ENCODE measurements around the gene STXBP6.
"Not testable (repeated sequence)": the region's sequence is repeated elsewhere in the genome, so short reads cannot be mapped to it uniquely, and the experiment has no call there.

Gene STXBP6

GRCh38 chr14:24982472-24983155 is 67.3 kb downstream of the STXBP6 start:
- no peak for DNase-seq

- no peak for DNase-seq
Observed at GRCh38 chr14:24979725-24980239, 70.2 kb downstream of the STXBP6 start.

DNA sequence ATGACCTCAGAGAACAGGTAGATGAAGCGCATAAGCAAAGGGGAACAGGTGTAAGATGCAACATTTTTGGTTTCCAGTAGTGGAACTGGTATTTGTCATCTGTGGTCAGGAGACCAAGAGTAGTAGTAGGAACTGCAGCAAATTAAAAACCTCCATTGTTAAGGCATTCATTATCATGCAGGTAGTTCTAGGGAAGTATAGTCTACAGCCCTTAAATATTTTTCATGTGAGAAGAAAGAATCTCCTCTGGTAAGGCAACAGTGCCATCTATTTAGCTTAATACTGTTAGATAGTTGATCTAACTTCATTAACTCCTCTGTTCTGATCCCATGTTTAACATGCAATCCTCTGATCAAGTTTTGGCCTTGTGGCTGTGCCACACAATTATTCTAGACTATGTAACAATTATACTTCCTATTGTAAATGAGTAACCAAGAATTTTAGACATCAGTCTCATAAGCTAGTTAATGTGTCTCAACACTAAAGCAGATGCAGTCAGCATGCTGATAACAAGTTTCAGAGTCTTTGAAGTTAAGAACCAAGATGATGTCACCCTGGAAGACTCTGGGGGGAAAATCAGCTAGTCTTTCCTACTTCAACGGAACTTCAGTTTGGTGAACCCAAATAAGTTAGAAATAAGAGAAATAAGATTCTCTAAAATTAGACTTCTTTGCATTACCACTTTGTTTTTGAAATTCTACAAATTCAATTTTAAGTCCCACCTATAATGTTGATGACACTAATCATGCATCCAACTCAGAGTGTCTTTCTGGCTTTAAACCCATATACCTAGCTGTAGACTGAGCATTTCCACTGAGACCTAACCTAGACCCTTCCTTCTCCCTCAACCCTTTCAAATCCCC is 70.9 kb downstream of the STXBP6 start:
- DNase-seq, result no peak

DNA sequence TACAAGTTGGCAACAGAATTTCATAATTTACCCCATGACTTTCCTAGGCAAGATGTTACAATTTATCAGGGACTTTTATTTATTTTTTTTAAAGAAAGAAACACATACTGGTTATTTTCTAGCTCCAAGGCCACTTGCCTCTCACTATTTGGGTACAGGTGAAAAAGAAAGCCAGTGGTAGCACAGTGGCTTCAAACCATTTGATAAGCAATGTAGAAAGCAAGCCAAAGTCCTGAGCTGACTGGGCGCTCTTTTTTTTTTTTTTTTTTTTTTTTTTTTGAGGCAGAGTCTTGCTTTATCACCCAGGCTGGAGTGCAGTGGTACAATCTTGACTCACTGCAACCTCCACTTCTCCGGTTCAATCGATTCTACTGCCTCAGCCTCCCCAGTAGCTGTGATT is 73.3 kb downstream of the STXBP6 start:
- DNase-seq, result no peak

GRCh38 chr14:24975393-24975792 is 74.6 kb downstream of the STXBP6 start:
- DNase-seq, result no peak

- no peak for DNase-seq
Observed at GRCh38 chr14:24974591-24975374, 75.2 kb downstream of the STXBP6 start.

DNA sequence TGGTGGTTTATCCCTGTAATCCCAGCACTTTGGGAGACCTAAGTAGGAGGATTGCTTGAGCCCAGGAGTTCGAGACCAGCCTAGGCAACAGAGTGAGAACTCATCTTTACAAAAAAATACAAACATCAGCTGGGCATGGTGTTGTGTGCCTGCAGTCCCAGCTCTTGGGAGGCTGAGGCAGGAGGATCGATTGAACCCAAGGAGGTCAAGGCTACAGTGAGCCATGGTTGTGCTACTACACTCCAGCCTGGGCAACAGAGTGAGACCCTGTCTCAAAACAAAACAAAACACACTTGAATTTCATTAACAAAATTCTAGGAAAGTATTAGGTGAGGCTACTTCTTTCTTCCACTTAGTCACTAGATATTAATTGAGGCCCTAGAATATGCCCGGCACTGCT is 77.1 kb downstream of the STXBP6 start:
- no peak for DNase-seq

DNA sequence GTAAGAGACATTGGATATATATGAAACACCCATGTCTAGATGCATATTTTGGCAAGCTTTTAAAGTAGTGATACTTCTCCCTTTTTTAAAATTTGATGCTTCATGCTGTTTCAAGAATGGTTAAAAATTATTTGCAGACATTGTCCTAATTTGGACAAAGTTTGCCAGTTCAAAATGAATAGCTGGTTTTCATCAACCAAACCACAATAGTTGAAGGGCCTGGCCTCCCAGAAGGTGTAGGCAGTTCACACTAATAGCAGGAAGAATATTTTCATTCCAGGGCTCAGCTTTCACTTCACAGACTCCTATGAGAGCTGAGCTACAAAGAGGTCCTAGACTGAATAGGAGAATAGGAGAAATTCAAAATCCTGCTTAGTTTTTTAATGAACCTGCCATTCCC is 78.7 kb downstream of the STXBP6 start:
- no peak for DNase-seq

DNA sequence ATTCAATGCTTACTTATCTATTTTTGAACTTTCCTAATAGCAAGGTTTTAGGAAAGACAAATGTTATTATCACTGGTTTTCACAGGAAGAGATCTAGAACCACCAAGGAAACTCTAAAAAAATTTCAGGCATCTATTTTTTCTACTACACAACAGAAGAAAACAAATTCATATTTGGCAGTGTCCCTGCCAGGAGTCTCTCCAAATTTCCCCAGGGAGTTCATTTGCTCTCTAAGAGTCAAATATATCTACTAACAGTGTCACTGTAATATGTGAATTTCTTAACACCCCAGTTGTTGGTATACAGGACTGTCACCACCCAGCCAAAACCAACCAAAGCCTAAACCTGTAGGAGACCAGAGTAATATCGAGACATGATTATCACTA is 83.4 kb downstream of the STXBP6 start:
- no peak for DNase-seq

GRCh38 chr14:24965934-24966578 is 83.9 kb downstream of the STXBP6 start:
- DNase-seq, result no peak

DNA sequence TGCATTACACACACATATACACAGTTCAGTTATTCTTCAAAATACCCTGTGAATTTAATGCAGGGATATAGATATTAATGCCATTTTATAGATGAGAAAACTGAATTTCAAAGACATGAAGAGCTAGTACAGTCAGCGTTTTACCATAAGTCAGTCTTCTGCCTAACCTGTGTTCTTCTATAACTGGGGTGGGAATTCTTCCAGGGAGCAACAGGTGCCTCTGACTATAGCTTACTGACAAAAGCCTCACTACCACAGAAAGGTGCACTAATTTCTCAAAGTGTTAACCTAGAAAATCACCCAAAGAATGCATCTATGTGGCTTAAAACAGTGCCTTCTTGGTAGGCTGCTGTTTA is 84.4 kb downstream of the STXBP6 start:
- no peak for DNase-seq

DNA sequence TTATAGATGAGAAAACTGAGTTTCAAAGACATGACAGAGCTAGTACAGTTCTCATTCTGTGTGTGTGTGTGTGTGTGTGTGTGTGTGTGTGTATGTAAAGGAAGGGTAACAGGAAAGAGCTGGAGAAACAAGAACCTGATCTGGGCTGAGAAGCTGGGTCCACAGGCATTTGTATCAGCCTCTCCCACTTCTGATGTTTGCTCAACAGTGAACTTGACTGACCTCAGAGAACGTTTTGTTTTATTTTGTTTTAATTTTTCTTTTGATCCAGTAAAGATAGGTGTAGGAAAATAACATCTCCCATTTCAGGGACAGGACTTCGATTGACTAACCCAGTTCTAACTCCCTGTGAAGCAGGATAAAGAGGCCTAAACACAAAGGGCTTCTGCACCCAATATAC is 85.4 kb downstream of the STXBP6 start:
- no peak for DNase-seq

- no peak for DNase-seq
Observed at GRCh38 chr14:24964048-24964447, 85.9 kb downstream of the STXBP6 start.

- DNase-seq, result not testable (repeated sequence)
Observed at GRCh38 chr14:24962118-24962517, 87.8 kb downstream of the STXBP6 start.

DNA sequence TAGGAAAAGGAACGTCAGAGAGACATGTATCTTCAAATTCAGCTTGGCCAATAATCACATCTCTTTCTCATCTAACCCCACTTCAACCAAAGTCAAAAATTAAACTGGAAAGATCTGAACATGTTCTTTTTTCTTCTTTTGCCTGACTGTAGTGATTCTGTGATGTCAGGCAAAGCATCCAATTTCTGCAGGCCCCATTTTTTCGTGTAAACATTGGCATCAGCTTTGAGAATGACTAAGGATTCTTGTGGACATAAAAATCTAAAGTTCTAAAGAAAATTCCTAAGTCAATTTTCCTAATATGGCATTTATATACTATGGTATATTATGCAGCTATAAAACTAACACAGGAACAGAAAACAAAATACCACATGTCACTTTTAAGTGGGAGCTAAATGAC is 89.1 kb downstream of the STXBP6 start:
- no peak for DNase-seq

- no peak for DNase-seq
Observed at GRCh38 chr14:24959791-24960331, 90.1 kb downstream of the STXBP6 start.

DNA sequence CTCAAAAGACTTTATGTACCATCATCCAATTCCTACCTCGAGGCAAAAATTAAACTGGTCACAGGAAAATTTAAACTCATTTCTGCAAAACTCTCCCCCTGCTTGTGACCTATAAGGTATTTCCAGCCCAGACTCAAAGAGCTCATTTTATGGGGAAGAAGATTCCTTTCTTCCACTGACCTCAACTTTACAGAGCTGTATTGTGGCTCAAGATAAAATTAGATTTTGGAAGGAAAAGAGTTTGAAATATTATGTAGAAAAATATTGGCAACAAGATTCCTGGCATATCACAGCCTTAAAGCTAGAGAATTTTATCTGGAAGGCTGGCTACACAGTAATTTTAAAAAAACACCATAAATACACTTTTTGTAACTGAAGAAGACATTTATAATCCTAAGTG is 91.7 kb downstream of the STXBP6 start:
- DNase-seq, result no peak

GRCh38 chr14:24957814-24958213 is 92.1 kb downstream of the STXBP6 start:
- no peak for DNase-seq

DNA sequence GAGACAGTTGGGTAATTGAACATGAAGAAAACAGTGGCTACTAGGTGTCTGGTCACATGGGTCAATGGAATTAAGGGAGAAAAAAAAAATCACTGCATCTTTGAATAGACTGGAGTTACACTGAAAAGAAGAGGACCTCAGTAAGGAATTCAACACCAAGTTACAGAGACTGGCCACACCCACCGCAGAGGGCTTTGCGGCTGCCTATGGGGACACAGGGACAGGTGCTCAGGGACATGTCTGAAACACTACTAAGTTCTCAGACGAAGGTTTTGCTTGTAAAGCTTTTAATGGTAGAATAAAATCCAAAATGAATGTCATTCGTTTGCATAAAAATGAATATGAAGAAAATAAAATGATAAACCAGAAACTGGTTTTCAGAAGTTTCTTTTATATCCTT is 93.8 kb downstream of the STXBP6 start:
- no peak for DNase-seq

- no peak for DNase-seq
Observed at GRCh38 chr14:24954700-24955037, 95.3 kb downstream of the STXBP6 start.

- no peak for DNase-seq
Observed at GRCh38 chr14:24954037-24954699, 95.8 kb downstream of the STXBP6 start.
